Bronchial epithelial cell (primary cell): ENCODE results near the gene AUTS2. TPM values are rescaled to one million over a fixed set of nuclear protein-coding genes. Genes with fewer than 3 reads are reported as not detected.

ENCODE experiments used
- DNase-seq: peaks from one replicate; pipeline ENCODE4 v3.0.0-alpha.2; 2010; ENCODE audit warnings: low read depth
- FAIRE-seq: peaks from 2 replicates; lab custom pipeline; 2011; peaks lifted over from hg19 to GRCh38; lab: Jason Lieb, UNC
- H3K27me3 ChIP-seq: 2 replicates; pipeline ENCODE4 v1.5.1; 2011; ENCODE audit warnings: low read length; ENCODE audit not compliant: control insufficient read depth, insufficient read depth
- H3K36me3 ChIP-seq: 2 replicates; pipeline ENCODE4 v1.5.1; 2011; ENCODE audit warnings: low read length; ENCODE audit not compliant: control insufficient read depth, insufficient read depth
- H3K4me3 ChIP-seq: 2 replicates; pipeline ENCODE4 v1.5.1; 2011; ENCODE audit warnings: mild to moderate bottlenecking, low read depth, low read length, control low read depth
- total RNA-seq: library from RNA; depleted of rRNA; stranded (reverse); fragments of >200 nt; gene quantifications from 2 replicates; pipeline ENCODE4 v1.2.1, GENCODE V29; 2014
- TF ChIP-seq, protein P1 (sequence below): IDR thresholded peaks from 2 replicates; pipeline ENCODE4 v1.5.1; 2011; ENCODE audit warnings: mild to moderate bottlenecking, moderate library complexity, low read length, control low read depth, inconsistent platforms; ENCODE audit not compliant: insufficient read depth, severe bottlenecking

The AUTS2 gene
- total RNA-seq, 1 donor from 2014 or later, result 9.5 TPM

DNA sequence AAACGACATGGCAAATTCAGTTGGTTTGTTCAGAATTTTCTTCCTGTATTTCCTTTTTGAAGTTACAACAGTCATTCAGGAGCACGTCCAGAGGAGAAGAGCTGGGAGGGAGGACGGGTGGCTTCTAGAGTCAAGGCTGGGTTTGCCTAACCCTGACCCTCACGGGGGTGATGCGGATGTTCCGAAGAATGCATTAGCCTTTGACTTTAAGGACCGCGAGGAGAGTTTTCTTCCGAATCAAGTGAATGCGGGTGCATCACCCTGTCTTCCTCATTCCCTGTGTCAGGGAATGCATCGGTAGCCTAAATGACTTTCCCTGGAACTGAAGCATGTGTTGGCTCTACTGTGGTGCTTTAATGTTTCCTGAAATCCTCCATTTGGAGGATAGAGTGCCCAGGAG is 1137.0 kb downstream of the AUTS2 start:
- TF ChIP-seq, protein P1, sequence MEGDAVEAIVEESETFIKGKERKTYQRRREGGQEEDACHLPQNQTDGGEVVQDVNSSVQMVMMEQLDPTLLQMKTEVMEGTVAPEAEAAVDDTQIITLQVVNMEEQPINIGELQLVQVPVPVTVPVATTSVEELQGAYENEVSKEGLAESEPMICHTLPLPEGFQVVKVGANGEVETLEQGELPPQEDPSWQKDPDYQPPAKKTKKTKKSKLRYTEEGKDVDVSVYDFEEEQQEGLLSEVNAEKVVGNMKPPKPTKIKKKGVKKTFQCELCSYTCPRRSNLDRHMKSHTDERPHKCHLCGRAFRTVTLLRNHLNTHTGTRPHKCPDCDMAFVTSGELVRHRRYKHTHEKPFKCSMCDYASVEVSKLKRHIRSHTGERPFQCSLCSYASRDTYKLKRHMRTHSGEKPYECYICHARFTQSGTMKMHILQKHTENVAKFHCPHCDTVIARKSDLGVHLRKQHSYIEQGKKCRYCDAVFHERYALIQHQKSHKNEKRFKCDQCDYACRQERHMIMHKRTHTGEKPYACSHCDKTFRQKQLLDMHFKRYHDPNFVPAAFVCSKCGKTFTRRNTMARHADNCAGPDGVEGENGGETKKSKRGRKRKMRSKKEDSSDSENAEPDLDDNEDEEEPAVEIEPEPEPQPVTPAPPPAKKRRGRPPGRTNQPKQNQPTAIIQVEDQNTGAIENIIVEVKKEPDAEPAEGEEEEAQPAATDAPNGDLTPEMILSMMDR, result no peak
- H3K27me3 ChIP-seq, result no peaks in the 10 kb centered on the region
- FAIRE-seq, result no peak

GRCh38 chr7:70736715-70737460 is 1138.6 kb downstream of the AUTS2 start:
- peak overlapping the region; percentile 2 for H3K4me3 ChIP-seq
- FAIRE-seq (no peak), DNase-seq (peak; percentile 94)
- TF ChIP-seq, protein P1, result no peak
- no peaks in the 10 kb centered on the region for H3K36me3 ChIP-seq
- no peaks in the 10 kb centered on the region for H3K27me3 ChIP-seq

More for the DNA sequence above, 1137.0 kb downstream of the AUTS2 start:
- DNase-seq, result no peak
- H3K4me3 ChIP-seq, result no peak overlapping the region
- no peaks in the 10 kb centered on the region for H3K36me3 ChIP-seq

DNA sequence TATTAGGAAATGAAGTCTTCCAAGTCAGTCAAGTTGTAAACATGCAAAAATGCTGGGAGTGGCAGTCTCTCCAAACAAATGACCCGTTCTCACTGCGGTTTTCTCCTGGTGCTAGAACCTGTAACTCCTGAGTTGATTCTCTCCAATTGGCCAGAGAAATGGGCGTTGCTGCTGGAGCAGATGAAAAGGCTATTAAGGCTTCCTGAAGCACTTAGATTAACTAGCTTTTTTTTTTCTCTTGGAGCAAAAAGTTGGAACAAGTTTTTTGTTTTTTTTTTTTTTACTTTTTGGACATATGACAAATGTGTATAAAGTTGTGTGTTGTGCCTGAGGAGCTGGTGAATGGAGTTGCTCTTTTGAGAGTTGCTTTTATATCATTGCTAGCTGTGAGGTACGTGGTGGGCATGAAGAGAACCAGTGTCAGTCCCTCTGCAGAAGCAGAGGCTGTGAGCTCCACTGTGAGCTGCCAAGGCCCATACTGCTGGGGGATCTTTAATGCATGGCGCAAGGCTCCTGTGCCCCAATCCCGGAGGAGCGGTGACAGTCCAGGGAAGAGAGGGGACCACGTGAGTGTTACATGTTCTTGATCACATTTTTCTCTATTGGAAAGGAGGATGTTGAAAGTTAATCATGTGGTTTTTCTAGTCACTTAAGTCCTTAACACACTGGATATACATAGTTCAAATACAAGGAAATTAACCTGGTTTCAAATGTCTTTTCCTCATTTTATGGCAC is 1140.0 kb downstream of the AUTS2 start:
- Histone ChIP-seq H3K36me3 (no peaks in the 10 kb centered on the region), H3K4me3 (no peak overlapping the region), H3K27me3 (no peaks in the 10 kb centered on the region)
- no peak for FAIRE-seq
- DNase-seq, result peak; percentile 92
- TF ChIP-seq, protein P1, result peak; percentile 18

- TF ChIP-seq, protein P1, result no peak
- Histone ChIP-seq H3K4me3 (no peak overlapping the region), H3K36me3 (no peaks in the 10 kb centered on the region), H3K27me3 (no peaks in the 10 kb centered on the region)
- DNase-seq (no peak), FAIRE-seq (no peak)
Observed at GRCh38 chr7:70739646-70740210, 1141.5 kb downstream of the AUTS2 start.

DNA sequence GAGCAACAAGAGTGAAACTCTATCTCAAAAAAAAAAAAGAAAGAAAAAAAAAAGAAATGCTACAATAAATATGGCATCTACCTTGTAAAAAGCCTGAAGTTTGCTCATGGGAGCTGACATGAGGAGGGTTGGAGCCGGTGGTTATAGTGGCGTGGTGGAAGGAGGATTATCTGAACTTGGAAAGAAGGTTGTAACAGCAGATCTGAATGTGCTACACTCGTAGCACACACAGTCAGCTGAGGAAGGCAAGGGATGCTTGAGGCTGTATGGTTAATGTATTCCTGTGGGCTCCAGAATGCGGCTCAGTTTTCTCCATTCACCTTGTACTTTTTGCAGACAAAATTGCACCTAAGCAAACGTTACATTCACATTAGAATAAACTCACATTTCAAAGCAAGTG is 1143.4 kb downstream of the AUTS2 start:
- FAIRE-seq, result no peak
- DNase-seq, result no peak
- TF ChIP-seq, protein P1, result no peak
- Histone ChIP-seq H3K36me3 (no peaks in the 10 kb centered on the region), H3K4me3 (no peak overlapping the region), H3K27me3 (no peaks in the 10 kb centered on the region)
